RWPE2 (cell line): ENCODE results near the gene FTO.

Experiments used
- ATAC-seq: fragments of 200-7000 bp; cut with Tn5 transposase; 3 replicates; pipeline ENCODE4 v1.9.1; 2021; ENCODE audit warnings: low read depth
- DNase-seq: peaks from one replicate; pipeline ENCODE4 v3.0.0-alpha.2; 2020; ENCODE audit warnings: low spot score
- H3K27ac ChIP-seq: fragments of 450-650 bp; 2 replicates; pipeline ENCODE4 v1.5.1; 2017; ENCODE audit warnings: mild to moderate bottlenecking; ENCODE audit not compliant: poor library complexity, severe bottlenecking
- H3K27me3 ChIP-seq: fragments of 250-450 bp; sonication (Bioruptor Pico); 2 replicates; pipeline ENCODE4 v1.5.1; 2021; ENCODE audit warnings: mild to moderate bottlenecking, moderate library complexity; ENCODE audit not compliant: insufficient read depth, poor library complexity, severe bottlenecking
- H3K36me3 ChIP-seq: fragments of 250-450 bp; sonication (Bioruptor Pico); 2 replicates; pipeline ENCODE4 v1.5.1; 2020; ENCODE audit warnings: low read depth, mild to moderate bottlenecking, moderate library complexity
- H3K4me1 ChIP-seq: fragments of 250-450 bp; sonication (Bioruptor Pico); 2 replicates; pipeline ENCODE4 v1.5.1; 2021; ENCODE audit warnings: mild to moderate bottlenecking, moderate library complexity; ENCODE audit not compliant: insufficient read depth, poor library complexity, severe bottlenecking
- H3K4me3 ChIP-seq: fragments of 250-450 bp; sonication (Bioruptor Pico); 2 replicates; pipeline ENCODE4 v1.5.1; 2021; ENCODE audit warnings: mild to moderate bottlenecking, moderate library complexity; ENCODE audit not compliant: severe bottlenecking
- H3K9me3 ChIP-seq: fragments of 250-450 bp; sonication (Bioruptor Pico); 2 replicates; pipeline ENCODE4 v1.5.1; 2021; ENCODE audit warnings: mild to moderate bottlenecking, moderate library complexity; ENCODE audit not compliant: severe bottlenecking
- TF ChIP-seq, protein P1 (sequence below): fragments of 450-650 bp; IDR thresholded peaks from one replicate; pipeline ENCODE4 v1.5.1; 2017; ENCODE audit warnings: mild to moderate bottlenecking, moderate library complexity; ENCODE audit not compliant: poor library complexity, severe bottlenecking

Gene FTO

DNA sequence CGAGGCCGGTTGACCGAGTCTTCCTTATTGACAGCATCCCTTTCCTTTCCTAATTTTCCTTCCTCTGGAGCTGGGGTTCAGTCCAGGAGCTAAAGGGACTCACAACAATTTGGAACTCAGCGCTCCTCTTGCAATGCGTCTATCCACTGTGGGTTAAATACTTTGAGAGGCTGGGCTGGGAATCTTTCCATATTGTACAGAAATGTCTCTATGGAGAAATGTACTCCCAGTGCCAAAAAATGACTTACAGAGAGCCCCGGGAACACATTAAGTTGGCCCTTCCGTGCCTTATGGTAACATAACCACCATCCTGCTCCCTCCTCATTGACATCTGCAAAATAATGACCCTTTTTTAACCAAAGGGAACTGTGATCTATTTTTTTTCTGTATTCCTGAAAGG, 192.8 kb downstream of the FTO start:
- H3K27ac ChIP-seq = no peak overlapping the region
- no peaks in the 10 kb centered on the region for H3K36me3 ChIP-seq
- no peak for DNase-seq
- H3K4me3 ChIP-seq = no peak overlapping the region
- ATAC-seq = no peak
- no peaks in the 10 kb centered on the region for H3K9me3 ChIP-seq
- TF ChIP-seq, protein P1, sequence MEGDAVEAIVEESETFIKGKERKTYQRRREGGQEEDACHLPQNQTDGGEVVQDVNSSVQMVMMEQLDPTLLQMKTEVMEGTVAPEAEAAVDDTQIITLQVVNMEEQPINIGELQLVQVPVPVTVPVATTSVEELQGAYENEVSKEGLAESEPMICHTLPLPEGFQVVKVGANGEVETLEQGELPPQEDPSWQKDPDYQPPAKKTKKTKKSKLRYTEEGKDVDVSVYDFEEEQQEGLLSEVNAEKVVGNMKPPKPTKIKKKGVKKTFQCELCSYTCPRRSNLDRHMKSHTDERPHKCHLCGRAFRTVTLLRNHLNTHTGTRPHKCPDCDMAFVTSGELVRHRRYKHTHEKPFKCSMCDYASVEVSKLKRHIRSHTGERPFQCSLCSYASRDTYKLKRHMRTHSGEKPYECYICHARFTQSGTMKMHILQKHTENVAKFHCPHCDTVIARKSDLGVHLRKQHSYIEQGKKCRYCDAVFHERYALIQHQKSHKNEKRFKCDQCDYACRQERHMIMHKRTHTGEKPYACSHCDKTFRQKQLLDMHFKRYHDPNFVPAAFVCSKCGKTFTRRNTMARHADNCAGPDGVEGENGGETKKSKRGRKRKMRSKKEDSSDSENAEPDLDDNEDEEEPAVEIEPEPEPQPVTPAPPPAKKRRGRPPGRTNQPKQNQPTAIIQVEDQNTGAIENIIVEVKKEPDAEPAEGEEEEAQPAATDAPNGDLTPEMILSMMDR = no peak
- H3K27me3 ChIP-seq = no peaks in the 10 kb centered on the region
- peaks cover 25% of the 10 kb centered on the region for H3K4me1 ChIP-seq

DNA sequence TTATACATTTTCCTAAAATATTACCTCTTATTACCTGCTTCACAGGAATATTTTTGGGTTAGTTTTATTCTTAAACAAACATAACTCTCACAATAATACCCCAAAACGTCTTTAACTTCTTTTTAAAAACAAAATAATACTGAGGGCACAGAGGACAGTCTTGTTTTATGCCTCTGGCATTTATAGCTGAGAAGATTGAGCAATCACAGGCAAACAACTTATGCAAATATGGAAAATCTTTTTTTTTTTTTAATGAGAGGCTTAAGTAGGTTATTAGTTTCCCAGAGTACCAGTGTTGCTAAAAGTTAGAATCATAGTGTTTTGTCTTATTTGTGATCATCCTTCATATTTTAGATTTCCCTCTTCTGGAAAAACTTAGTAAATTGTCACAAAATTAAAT, 195.0 kb downstream of the FTO start:
- TF ChIP-seq, protein P1 = no peak
- Histone ChIP-seq H3K9me3 (no peaks in the 10 kb centered on the region), H3K36me3 (no peaks in the 10 kb centered on the region), H3K4me1 (peaks cover 5% of the 10 kb centered on the region), H3K4me3 (no peak overlapping the region), H3K27ac (no peak overlapping the region), H3K27me3 (no peaks in the 10 kb centered on the region)
- DNase-seq (no peak), ATAC-seq (no peak)

DNA sequence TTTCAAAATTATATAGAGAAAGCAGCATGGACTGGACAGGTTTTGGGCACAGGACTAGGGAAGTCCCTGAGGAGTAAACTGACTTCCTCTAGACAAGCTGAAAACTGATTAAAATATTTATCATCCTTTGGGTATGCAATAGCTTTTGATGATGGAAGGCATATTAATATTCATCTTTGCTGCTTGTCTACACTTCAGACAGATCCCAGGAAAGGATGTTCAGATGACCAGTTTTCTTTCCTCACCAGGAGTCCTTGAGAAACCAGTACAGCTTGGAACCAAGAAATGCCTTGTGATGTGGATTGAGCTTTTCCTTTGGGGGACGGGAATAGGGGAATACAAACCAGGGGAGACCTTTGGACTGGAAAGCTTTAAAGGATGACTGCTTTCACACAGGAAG, 195.5 kb downstream of the FTO start:
- ATAC-seq (no peak), DNase-seq (no peak)
- H3K27me3 ChIP-seq = no peaks in the 10 kb centered on the region
- TF ChIP-seq, protein P1 = no peak
- H3K36me3 ChIP-seq = no peaks in the 10 kb centered on the region
- H3K4me3 ChIP-seq = no peak overlapping the region
- peaks cover under 1% of the 10 kb centered on the region for H3K4me1 ChIP-seq
- H3K27ac ChIP-seq = no peak overlapping the region
- H3K9me3 ChIP-seq = no peaks in the 10 kb centered on the region

DNA sequence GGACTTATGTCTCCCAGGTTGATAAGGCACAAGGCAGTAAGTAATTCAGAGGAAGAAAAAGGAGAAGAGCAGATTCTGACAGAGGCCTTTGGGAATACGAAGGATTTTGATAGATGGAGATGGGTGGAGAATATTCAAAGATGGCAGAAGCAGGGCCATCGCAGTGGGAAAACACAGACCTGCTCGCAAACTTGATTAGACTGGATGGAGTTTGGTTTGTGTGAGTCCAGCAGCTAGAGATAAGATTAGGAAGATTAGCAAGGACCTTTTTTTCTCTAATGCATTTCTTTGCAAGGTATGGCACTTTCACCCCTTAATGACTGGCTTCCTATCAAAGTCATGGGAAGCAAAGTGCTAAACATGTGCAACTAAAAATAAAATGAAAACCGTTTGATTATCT, 196.7 kb downstream of the FTO start:
- Histone ChIP-seq H3K27me3 (no peaks in the 10 kb centered on the region), H3K9me3 (no peaks in the 10 kb centered on the region)
- ATAC-seq = no peak

DNA sequence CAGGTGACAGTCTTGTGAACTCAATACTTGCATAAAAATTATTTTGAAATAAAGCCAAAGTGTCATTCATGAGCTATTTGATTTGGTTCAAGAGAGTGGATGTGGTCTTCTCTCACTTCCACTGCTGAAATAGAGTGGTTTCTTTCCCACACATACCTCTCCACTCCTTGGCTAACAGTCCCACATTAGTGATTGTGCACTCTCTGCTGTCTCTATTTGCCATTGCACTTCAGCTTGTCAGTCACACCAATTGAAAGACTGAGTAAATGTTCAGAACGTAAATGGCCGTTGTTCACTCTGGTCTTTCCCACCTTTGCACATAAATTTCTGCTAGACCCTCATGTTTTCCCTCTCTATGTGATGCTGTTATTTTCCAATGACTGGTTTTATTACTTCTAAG, 197.5 kb downstream of the FTO start:
- TF ChIP-seq, protein P1 = no peak
- Histone ChIP-seq H3K9me3 (no peaks in the 10 kb centered on the region), H3K36me3 (no peaks in the 10 kb centered on the region), H3K4me1 (no peaks in the 10 kb centered on the region), H3K4me3 (no peak overlapping the region), H3K27ac (no peak overlapping the region), H3K27me3 (no peaks in the 10 kb centered on the region)
- no peak for DNase-seq
- ATAC-seq = no peak

More for the DNA sequence above, 196.7 kb downstream of the FTO start:
- Histone ChIP-seq H3K4me1 (no peaks in the 10 kb centered on the region), H3K36me3 (no peaks in the 10 kb centered on the region), H3K4me3 (no peak overlapping the region), H3K27ac (no peak overlapping the region)
- no peak for DNase-seq
- TF ChIP-seq, protein P1 = no peak
